ENCODE data around the gene C5AR2. TPM values are rescaled to one million over a fixed set of nuclear protein-coding genes. Genes with fewer than 3 reads are reported as not detected.

The C5AR2 gene
- polyA plus RNA-seq, 6 donors from 2014 or later, result not detected

DNA sequence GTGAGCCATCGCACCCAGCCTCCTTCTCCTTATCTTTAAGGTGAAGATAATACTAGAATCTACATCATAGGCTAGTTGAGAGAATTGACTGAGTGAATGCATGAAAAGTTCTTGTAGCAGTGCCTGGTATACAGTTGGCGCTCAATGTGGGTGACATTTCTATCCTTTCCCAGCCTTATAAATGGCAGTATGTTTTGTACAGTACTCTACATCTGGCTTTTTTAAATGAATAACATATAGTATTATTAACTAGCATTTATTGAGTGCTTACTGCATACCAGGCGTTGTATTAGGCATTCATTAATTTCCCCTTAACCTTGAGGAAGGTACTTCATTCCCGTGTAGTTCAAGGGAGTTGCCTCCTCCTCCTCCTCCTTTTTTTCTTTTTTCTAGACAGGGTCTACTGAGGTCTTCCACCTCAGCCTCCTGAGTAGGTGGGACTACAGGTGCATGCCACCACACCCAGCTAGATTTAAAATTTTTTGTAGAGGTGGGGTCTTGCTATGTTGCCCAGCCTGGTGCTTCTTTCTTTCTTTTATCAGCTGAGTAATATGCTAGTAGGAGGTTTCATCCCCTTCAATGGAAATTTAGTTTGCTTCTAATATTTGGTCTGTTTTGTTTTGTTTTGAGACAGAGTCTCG is 19.5 kb upstream of the C5AR2 start:
- Mint-ChIP-seq H3K4me3 (no peak overlapping the region), H3K27ac (no peak overlapping the region), H3K9me3 (peaks cover 0 to 11% (median 2%) of the 10 kb centered on the region in 7 donors), H3K36me3 (no peaks in the 10 kb centered on the region), H3K4me1 (no peaks in the 10 kb centered on the region), H3K27me3 (peaks cover 25 to 60% (median 37%) of the 10 kb centered on the region in 3 donors)
- ATAC-seq (ENCODE audit: low read depth in 2 of 2) (no peak), DNase-seq (no peak)

DNA sequence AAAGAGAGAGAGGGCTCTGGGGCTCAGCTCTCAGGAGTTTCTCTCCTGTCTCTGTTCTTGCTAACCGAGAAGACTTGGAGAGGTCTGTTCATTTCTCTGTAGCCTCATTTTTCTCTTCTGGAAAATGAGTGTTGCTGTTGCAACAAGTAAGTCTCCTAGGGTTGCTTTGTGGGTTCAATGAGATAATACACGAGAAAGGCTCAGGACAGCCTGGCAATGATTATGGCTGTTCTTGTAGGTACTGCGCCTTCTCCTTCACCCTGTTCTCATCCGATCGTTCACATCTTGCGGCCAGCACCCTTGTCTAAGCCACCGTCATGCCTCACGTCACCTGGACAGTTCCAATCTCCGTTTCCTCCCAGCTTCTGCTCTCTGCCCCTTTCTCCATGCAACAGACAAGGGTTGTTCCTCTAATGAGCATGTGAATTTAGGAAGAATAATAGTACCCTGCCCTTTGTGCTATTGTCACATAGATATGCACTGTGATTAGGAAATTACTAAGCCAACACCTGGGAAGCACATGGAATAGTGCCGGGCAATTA is 18.1 kb upstream of the C5AR2 start:
- DNase-seq (no peak), ATAC-seq (ENCODE audit: low read depth in 2 of 2) (no peak)
- peak overlapping the region in 1 of 6 donors; percentile 38 for H3K27ac Mint-ChIP-seq
- no peak overlapping the region for H3K4me3 Mint-ChIP-seq
- peaks cover 0 to 11% (median 2%) of the 10 kb centered on the region in 7 donors for H3K9me3 Mint-ChIP-seq
- H3K4me1 Mint-ChIP-seq, result no peaks in the 10 kb centered on the region
- H3K27me3 Mint-ChIP-seq, result peaks cover 25 to 51% (median 34%) of the 10 kb centered on the region in 3 donors
- H3K36me3 Mint-ChIP-seq, result no peaks in the 10 kb centered on the region

DNA sequence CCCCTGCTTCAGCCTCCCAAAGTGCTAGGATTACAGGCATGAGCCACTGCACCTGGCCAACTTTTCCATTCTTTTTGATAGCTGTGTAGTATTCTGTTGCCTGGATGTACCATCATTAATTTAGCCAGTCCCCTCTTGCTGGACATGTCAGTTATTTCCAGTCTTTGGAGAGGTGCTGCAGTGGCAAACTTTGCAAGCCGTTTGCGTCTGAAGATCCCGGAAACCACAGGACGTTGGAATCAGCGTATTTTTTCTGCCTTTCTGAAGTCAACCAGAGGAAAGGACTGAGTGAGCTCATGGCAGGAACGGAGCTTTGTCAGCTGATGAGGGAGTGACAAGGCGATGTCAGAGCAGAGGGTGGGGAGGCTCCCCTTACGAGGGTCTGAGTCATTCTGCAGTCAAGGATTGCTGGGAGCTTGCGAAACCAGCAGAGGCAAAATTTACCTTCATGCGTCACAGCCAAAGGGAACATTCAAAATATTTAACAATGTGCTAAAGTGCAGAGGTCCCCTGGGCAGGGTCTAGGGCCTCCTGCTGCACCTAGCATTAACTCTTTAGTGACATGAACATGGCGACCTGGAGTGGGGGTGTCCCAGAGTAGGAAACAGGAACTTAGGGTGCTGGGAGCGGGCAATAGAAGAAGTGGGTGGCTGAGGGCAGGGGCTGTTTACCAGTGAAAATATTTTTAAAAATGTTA is 16.7 kb upstream of the C5AR2 start:
- DNase-seq (no peak), ATAC-seq (ENCODE audit: low read depth in 2 of 2) (no peak)
- Mint-ChIP-seq H3K36me3 (no peaks in the 10 kb centered on the region), H3K27ac (peak overlapping the region in 2 of 6 donors; percentile 32 to 72), H3K4me3 (peak overlapping the region in 1 of 8 donors; percentile 69), H3K27me3 (peaks cover 25 to 44% (median 34%) of the 10 kb centered on the region in 3 donors), H3K9me3 (peaks cover 0 to 11% (median 2%) of the 10 kb centered on the region in 7 donors), H3K4me1 (no peaks in the 10 kb centered on the region)

DNA sequence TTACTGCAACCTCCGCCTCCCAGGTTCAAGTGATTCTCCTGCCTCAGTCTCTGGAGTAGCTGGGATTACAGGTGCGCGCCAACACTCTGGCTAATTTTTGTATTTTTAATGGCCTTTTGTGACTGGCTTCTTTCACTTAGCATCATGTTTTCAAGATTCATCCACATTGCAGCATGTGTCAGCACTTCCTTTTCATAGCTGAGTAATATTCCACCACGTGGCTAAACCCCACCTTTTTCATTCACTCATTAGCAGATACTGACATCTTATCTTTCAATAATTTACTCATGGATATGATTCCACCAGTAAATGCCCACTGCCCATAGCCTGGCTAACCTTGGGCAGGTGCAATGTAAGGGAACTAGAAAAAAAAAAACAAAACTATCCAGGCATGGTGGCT is 15.5 kb upstream of the C5AR2 start:
- Mint-ChIP-seq H3K9me3 (peaks cover 0 to 11% (median 2%) of the 10 kb centered on the region in 7 donors), H3K4me3 (no peak overlapping the region), H3K27ac (no peak overlapping the region), H3K36me3 (no peaks in the 10 kb centered on the region), H3K27me3 (peaks cover 27 to 46% (median 33%) of the 10 kb centered on the region in 3 donors), H3K4me1 (no peaks in the 10 kb centered on the region)
- no peak for DNase-seq
- no peak for ATAC-seq (ENCODE audit: low read depth in 2 of 2)

DNA sequence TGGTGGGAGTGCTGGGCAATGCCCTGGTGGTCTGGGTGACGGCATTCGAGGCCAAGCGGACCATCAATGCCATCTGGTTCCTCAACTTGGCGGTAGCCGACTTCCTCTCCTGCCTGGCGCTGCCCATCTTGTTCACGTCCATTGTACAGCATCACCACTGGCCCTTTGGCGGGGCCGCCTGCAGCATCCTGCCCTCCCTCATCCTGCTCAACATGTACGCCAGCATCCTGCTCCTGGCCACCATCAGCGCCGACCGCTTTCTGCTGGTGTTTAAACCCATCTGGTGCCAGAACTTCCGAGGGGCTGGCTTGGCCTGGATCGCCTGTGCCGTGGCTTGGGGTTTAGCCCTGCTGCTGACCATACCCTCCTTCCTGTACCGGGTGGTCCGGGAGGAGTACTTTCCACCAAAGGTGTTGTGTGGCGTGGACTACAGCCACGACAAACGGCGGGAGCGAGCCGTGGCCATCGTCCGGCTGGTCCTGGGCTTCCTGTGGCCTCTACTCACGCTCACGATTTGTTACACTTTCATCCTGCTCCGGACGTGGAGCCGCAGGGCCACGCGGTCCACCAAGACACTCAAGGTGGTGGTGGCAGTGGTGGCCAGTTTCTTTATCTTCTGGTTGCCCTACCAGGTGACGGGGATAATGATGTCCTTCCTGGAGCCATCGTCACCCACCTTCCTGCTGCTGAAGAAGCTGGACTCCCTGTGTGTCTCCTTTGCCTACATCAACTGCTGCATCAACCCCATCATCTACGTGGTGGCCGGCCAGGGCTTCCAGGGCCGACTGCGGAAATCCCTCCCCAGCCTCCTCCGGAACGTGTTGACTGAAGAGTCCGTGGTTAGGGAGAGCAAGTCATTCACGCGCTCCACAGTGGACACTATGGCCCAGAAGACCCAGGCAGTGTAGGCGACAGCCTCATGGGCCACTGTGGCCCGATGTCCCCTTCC is 11.8 kb upstream of the C5AR2 start:
- ATAC-seq (ENCODE audit: low read depth in 2 of 2) (no peak), DNase-seq (no peak)
- H3K9me3 Mint-ChIP-seq, result peaks cover 0 to 9% (median 0%) of the 10 kb centered on the region in 7 donors
- H3K4me3 Mint-ChIP-seq, result no peak overlapping the region
- peaks cover 23 to 55% (median 50%) of the 10 kb centered on the region in 3 donors for H3K27me3 Mint-ChIP-seq
- peak overlapping the region in 1 of 6 donors; percentile 52 for H3K27ac Mint-ChIP-seq
- peaks cover 0 to 5% (median 0%) of the 10 kb centered on the region in 3 donors for H3K4me1 Mint-ChIP-seq
- H3K36me3 Mint-ChIP-seq, result no peaks in the 10 kb centered on the region

DNA sequence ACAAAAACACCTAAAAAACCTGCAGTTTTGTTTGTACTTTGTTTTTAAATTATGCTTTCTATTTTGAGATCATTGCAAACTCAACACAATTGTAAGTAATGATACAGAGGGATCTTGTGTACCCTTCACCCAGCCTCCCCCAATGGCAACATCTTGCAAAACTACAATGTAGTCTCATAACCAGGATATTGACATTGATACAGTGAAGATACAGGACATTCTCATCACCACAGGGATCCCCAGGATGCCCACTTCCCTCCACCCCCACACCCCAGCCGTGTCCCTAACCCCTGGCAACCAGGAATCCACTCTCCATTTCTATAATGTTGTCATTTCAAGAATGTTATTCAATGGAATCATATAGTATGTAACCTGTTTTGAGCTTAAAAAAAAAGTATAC is 10.3 kb upstream of the C5AR2 start:
- H3K27me3 Mint-ChIP-seq, result peaks cover 22 to 47% (median 41%) of the 10 kb centered on the region in 3 donors
- ATAC-seq (ENCODE audit: low read depth in 2 of 2), result no peak
- no peak for DNase-seq
- H3K36me3 Mint-ChIP-seq, result no peaks in the 10 kb centered on the region
- no peaks in the 10 kb centered on the region for H3K9me3 Mint-ChIP-seq
- peak overlapping the region in 1 of 6 donors; percentile 65 for H3K27ac Mint-ChIP-seq
- no peak overlapping the region for H3K4me3 Mint-ChIP-seq
- peaks cover 0 to 5% (median 0%) of the 10 kb centered on the region in 3 donors for H3K4me1 Mint-ChIP-seq

DNA sequence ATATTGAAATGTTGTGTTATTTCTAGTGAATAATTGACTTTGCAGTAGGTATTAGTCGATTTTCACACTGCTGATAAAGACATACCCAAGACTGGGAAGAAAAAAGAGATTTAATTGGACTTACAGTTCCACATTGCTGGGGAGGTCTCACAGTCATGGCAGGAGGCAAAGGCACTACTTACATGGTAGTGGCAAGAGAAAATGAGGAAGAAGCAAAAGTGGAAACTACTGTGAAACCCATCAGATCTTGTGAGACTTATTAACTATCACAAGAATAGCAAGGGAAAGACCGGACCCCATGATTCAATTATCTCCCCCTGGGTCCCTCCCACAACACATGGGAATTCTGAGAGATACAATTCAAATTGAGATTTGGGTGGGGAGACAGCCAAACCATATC is 9.9 kb upstream of the C5AR2 start:
- Mint-ChIP-seq H3K27me3 (peaks cover 22 to 49% (median 41%) of the 10 kb centered on the region in 3 donors), H3K27ac (no peak overlapping the region), H3K9me3 (no peaks in the 10 kb centered on the region), H3K4me1 (peaks cover 0 to 5% (median 0%) of the 10 kb centered on the region in 3 donors), H3K36me3 (no peaks in the 10 kb centered on the region), H3K4me3 (no peak overlapping the region)
- DNase-seq (no peak), ATAC-seq (ENCODE audit: low read depth in 2 of 2) (no peak)

DNA sequence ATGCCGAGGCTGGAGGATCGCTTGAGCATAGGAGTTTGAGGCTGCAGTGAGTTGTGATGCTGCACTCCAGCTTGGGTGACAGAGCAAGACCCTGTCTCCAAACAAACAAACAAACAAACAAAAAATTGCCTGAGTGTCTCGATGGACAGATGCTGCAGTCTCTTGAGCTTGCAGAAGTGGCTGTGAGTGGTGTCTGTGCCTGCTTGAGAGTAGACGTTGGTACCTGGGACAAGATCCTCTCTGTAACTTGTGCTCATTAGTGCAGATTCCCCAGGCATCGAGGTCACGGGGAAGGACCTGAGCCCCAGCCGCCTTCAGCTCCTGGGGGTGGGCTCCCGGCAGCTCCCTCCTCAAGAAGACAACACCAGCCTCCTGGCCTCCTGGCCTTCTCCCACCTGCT is 8.6 kb upstream of the C5AR2 start:
- H3K36me3 Mint-ChIP-seq, result no peaks in the 10 kb centered on the region
- H3K27ac Mint-ChIP-seq, result no peak overlapping the region
- H3K4me3 Mint-ChIP-seq, result no peak overlapping the region
- peaks cover 22 to 54% (median 41%) of the 10 kb centered on the region in 3 donors for H3K27me3 Mint-ChIP-seq
- H3K9me3 Mint-ChIP-seq, result no peaks in the 10 kb centered on the region
- peaks cover 0 to 5% (median 0%) of the 10 kb centered on the region in 3 donors for H3K4me1 Mint-ChIP-seq
- DNase-seq (no peak), ATAC-seq (ENCODE audit: low read depth in 2 of 2) (no peak)

DNA sequence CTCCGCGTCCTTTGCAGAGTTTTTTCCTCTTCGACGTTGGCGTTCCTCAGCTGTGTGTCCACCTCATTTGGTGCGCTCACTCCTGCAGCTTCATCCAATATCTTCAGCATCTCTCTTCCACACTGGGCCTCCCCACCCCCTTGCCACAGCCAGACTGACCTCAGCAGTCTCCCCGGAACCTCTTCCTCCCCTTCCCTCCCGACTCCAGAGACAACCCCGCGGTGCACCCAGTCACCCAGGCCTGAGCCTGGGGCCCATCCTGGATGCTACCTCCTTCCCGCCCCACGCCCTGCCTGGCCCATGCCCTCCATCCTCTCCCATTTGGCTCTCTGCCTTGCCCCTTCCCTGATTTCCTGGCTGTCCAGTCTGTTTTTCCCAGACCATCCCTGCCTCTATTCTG is 8.1 kb upstream of the C5AR2 start:
- no peaks in the 10 kb centered on the region for H3K9me3 Mint-ChIP-seq
- no peak overlapping the region for H3K27ac Mint-ChIP-seq
- DNase-seq, result no peak
- H3K27me3 Mint-ChIP-seq, result peaks cover 22 to 54% (median 39%) of the 10 kb centered on the region in 3 donors
- no peak overlapping the region for H3K4me3 Mint-ChIP-seq
- H3K36me3 Mint-ChIP-seq, result no peaks in the 10 kb centered on the region
- H3K4me1 Mint-ChIP-seq, result peaks cover 0 to 5% (median 0%) of the 10 kb centered on the region in 3 donors
- ATAC-seq (ENCODE audit: low read depth in 2 of 2), result no peak

DNA sequence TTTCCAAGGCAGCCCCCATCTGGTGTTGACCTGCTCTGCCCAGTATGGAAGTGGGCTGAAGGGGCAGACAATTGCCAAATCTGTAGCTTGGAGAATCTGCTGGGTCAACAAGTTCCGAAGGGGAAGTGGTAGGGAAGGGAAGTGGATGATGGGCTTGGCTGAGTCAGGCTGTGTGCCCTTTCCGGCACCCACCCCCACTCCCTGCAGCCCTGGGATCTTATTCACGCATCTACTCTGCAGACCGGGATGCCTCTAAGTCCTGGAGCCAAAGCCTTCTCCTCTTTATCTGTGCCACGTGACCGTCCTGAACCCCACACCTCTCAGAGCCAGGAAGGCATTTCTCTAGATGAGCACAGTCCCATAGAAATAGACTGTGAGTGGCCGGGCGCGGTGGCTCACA is 7.5 kb upstream of the C5AR2 start:
- H3K4me3 Mint-ChIP-seq, result no peak overlapping the region
- ATAC-seq (ENCODE audit: low read depth in 2 of 2) (no peak), DNase-seq (no peak)
- peaks cover 22 to 54% (median 33%) of the 10 kb centered on the region in 3 donors for H3K27me3 Mint-ChIP-seq
- H3K27ac Mint-ChIP-seq, result no peak overlapping the region
- H3K36me3 Mint-ChIP-seq, result no peaks in the 10 kb centered on the region
- H3K9me3 Mint-ChIP-seq, result no peaks in the 10 kb centered on the region
- peaks cover 0 to 5% (median 0%) of the 10 kb centered on the region in 3 donors for H3K4me1 Mint-ChIP-seq

DNA sequence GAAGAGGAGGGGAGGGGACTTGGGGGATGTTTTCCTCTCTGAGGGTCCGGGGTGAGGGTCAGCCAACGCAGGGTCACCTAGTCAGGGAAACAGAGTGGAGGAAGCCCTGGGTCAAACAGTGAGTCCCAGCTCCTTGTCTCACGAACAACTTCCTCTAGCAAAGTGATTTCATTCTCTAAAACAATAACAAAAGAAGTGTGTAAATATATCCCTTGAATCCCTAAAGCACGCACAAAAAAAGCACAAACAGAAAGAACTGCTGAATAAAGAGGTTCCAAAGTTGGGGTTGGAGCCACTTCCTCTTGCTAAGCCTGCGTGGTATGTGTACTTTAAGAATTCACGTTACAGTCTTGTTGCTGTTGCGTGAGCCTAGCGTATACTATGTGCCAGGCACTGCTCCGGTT is 1.5 kb upstream of the C5AR2 start:
- no peak overlapping the region for H3K27ac Mint-ChIP-seq
- H3K27me3 Mint-ChIP-seq, result peaks cover 6 to 25% (median 11%) of the 10 kb centered on the region in 3 donors
- DNase-seq (no peak), ATAC-seq (ENCODE audit: low read depth in 2 of 2) (no peak)
- H3K36me3 Mint-ChIP-seq, result no peaks in the 10 kb centered on the region
- no peaks in the 10 kb centered on the region for H3K9me3 Mint-ChIP-seq
- no peak overlapping the region for H3K4me3 Mint-ChIP-seq
- no peaks in the 10 kb centered on the region for H3K4me1 Mint-ChIP-seq

DNA sequence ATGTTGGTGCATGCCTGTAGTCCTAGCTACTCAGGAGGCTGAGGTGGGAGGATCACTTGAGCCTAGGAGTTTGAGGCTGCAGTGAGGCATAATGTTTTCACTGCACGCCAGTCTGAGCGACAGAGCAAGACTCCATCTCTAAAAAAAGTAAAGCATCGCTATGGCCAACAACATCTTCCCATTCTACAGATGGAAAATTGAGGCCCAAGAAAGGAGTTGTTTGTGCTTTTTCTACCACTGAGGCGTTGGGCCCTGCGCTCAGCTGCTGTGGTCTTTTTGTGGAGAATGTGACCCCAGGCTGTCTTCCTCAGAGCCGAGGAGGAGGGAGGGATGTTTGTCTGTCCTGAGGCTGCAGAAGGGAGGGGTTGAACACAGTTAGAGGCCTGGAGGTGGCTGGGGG is 485 bp upstream of the C5AR2 start:
- no peaks in the 10 kb centered on the region for H3K9me3 Mint-ChIP-seq
- H3K4me1 Mint-ChIP-seq, result peaks cover 2 to 3% (median 2%) of the 10 kb centered on the region in 3 donors
- H3K27me3 Mint-ChIP-seq, result peaks cover 4 to 19% (median 11%) of the 10 kb centered on the region in 3 donors
- DNase-seq (no peak), ATAC-seq (ENCODE audit: low read depth in 2 of 2) (no peak)
- no peak overlapping the region for H3K4me3 Mint-ChIP-seq
- no peak overlapping the region for H3K27ac Mint-ChIP-seq
- H3K36me3 Mint-ChIP-seq, result no peaks in the 10 kb centered on the region

All from naive B cell (primary cell).